PC-9 (cell line): Measurements from ENCODE around the gene HOXD4.

ENCODE experiments used
- CTCF ChIP-seq: fragments of 200-600 bp; sonication (generic); conservative IDR thresholded peaks from 2 replicates; pipeline ENCODE4 v1.6.1; 2017; ENCODE audit warnings: mixed run types, antibody characterized with exemption, mild to moderate bottlenecking, moderate library complexity
- EZH2 ChIP-seq: fragments of 200-600 bp; sonication (generic); IDR thresholded peaks from 2 replicates; pipeline ENCODE4 v1.8.0; 2017; ENCODE audit warnings: antibody characterized with exemption, low read depth

- no peak for TF ChIP-seq EZH2
- TF ChIP-seq CTCF, result no peak
Observed at GRCh38 chr2:176171351-176172006, 20.1 kb downstream of the HOXD4 start.
